Mucosa of rectum (tissue), 2 donors: ENCODE measurements around the gene C16orf95.
"Not testable (repeated sequence)": the region's sequence is repeated elsewhere in the genome, so short reads cannot be mapped to it uniquely, and the experiment has no call there.

Source experiments
- H3K27ac ChIP-seq, 2 donors: one replicate each; pipeline ENCODE4 v1.7.0; 2013; ENCODE audit warnings: inconsistent platforms in 2 of 2, low read depth in 2 of 2, low read length in 2 of 2
- H3K27me3 ChIP-seq, 2 donors: one replicate each; pipeline ENCODE4 v1.7.0; 2013; ENCODE audit warnings: low read length in 2 of 2; ENCODE audit not compliant: control insufficient read depth in 2 of 2, insufficient read depth in 2 of 2
- H3K36me3 ChIP-seq, 2 donors: one replicate each; pipeline ENCODE4 v1.7.0; 2013; ENCODE audit warnings: low read length in 2 of 2; ENCODE audit not compliant: control insufficient read depth in 2 of 2, insufficient read depth in 2 of 2
- H3K4me1 ChIP-seq, 2 donors: one replicate each; pipeline ENCODE4 v1.7.0; 2013; ENCODE audit warnings: low read length in 2 of 2, mild to moderate bottlenecking in 1 of 2; ENCODE audit not compliant: control insufficient read depth in 2 of 2, insufficient read depth in 2 of 2
- H3K4me3 ChIP-seq, 2 donors: one replicate each; pipeline ENCODE4 v1.7.0; 2013; ENCODE audit warnings: low read length in 2 of 2
- H3K9ac ChIP-seq, 2 donors: one replicate each; pipeline ENCODE4 v1.7.0; 2013; ENCODE audit warnings: low read length in 2 of 2, low read depth in 1 of 2, mild to moderate bottlenecking in 1 of 2
- H3K9me3 ChIP-seq, 2 donors: one replicate each; pipeline ENCODE4 v1.7.0; 2013; ENCODE audit warnings: low read length in 2 of 2; ENCODE audit not compliant: control insufficient read depth in 2 of 2
- donor health status: healthy.
- donor health status: Normal muscosa, but diverticular disease.

Gene C16orf95

DNA sequence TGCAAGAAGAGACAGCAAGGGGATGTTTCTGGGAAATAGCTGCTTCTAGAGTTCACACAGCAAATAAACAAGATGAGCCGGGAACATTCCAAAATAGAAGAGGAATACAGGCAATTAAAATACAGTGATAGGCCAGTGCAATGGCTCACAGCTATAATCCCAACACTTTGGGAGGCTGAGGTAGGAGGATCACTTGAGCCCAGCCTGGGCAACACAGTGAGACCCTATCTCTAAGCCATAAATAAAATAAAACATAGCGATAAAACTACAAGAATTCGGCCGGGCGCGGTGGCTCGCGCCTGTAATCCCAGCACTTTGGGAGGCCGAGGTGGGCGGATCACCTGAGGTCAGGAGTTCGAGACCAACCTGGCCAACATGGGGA lies 22.5 kb upstream of the C16orf95 start:
- H3K9ac ChIP-seq, H3K4me1 ChIP-seq, H3K4me3 ChIP-seq, H3K9me3 ChIP-seq, H3K27me3 ChIP-seq, H3K27ac ChIP-seq: not testable (repeated sequence)
- H3K36me3 ChIP-seq, result peaks cover 53 to 61% of the 10 kb centered on the region in 2 donors

DNA sequence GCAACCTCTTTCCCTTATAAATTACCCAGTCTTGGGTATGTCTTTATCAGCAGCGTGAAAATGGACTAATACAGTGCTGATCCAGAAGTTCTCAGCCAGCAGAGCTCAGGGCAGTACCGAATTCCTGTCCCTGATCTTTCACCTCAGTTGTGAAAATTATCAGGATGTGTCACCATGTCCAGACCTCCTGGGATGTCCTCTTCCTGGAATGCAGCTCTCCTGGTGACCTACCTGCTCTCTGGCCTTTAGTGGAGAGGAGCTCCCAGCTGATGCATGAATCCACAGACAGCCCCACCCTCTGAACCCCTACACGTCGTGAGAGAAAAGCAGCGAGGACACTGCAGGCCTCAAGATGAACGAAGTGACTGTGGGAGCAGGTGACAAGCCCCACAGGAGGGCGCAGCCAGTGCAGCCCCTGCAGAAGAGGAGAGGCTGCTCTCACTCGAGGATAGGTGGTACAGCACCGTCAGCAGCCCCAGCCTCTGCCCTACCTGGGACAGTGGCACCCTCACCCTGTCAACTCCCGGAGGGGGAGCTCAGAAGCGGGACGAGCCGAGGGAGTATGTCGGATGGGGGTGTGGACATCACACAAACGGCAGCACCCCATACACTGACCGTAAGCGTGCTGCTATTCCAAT lies 22.0 kb upstream of the C16orf95 start:
- H3K36me3 ChIP-seq, result peaks cover 58 to 66% of the 10 kb centered on the region in 2 donors
- no peak overlapping the region for H3K27ac ChIP-seq
- no peak overlapping the region for H3K9ac ChIP-seq
- no peaks in the 10 kb centered on the region for H3K9me3 ChIP-seq
- no peaks in the 10 kb centered on the region for H3K27me3 ChIP-seq
- no peaks in the 10 kb centered on the region for H3K4me1 ChIP-seq
- H3K4me3 ChIP-seq, result no peak overlapping the region

DNA sequence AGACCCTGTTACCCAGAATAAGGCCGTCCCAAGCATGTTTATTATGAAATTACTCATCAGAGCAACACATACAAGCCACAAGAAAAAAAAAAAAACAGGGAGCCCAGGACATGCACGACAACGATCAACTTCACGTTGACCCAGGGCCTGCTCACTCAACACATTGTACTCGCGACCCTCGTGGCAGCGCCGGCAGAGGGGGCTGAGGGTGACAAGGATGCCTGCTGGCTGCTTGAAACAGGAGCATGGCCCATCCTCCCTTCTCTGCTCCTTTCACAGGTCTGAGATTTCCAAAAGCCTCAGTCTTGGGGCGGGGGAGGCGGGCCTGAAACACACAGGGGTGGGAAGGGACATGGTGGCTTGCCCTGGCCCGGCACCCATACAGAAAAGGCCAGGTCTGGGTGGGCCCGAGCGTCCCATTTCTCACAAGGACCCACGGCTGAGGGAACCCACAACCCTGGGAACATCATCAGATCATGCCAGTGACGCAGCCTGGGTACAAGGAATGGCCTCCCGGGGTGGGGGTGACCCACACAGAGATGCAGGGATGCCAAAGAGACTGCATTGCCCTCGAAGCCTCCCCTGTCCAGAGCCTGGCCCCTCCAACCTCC lies 21.1 kb upstream of the C16orf95 start:
- H3K36me3 ChIP-seq, result peaks cover 62% of the 10 kb centered on the region in 2 donors
- H3K27me3 ChIP-seq, result no peaks in the 10 kb centered on the region

DNA sequence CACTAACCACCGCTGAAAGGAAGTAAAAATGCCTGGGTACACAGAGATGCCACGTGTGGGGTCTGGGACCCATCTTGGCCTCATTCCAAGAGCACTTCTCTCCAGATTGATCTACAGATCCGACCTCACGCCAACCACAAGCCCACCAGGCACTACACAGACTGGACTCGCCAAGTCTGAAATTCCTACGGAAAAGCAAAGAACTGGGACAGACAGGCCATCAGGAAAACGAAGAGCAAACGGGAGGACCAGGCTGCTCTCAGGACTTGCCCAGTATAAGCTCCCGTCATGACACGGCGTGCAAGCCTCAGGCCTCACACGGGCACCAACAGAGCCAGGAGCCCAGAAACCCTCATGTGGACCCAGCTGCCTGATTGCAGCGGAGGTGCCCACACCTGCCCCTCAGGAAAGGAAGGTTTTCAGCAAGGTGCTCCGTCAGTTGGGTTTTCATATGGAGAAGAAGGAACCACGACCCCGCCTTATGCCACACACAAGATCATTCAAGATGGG lies 20.1 kb upstream of the C16orf95 start:
- no peak overlapping the region for H3K9ac ChIP-seq
- no peaks in the 10 kb centered on the region for H3K4me1 ChIP-seq
- H3K9me3 ChIP-seq, result no peaks in the 10 kb centered on the region
- H3K36me3 ChIP-seq, result peaks cover 54 to 60% of the 10 kb centered on the region in 2 donors
- H3K27ac ChIP-seq, result no peak overlapping the region
- no peaks in the 10 kb centered on the region for H3K27me3 ChIP-seq
- H3K4me3 ChIP-seq, result no peak overlapping the region

More for the DNA sequence above, 21.1 kb upstream of the C16orf95 start:
- Histone ChIP-seq H3K4me3 (no peak overlapping the region), H3K9me3 (no peaks in the 10 kb centered on the region), H3K27ac (no peak overlapping the region), H3K4me1 (no peaks in the 10 kb centered on the region), H3K9ac (no peak overlapping the region)

DNA sequence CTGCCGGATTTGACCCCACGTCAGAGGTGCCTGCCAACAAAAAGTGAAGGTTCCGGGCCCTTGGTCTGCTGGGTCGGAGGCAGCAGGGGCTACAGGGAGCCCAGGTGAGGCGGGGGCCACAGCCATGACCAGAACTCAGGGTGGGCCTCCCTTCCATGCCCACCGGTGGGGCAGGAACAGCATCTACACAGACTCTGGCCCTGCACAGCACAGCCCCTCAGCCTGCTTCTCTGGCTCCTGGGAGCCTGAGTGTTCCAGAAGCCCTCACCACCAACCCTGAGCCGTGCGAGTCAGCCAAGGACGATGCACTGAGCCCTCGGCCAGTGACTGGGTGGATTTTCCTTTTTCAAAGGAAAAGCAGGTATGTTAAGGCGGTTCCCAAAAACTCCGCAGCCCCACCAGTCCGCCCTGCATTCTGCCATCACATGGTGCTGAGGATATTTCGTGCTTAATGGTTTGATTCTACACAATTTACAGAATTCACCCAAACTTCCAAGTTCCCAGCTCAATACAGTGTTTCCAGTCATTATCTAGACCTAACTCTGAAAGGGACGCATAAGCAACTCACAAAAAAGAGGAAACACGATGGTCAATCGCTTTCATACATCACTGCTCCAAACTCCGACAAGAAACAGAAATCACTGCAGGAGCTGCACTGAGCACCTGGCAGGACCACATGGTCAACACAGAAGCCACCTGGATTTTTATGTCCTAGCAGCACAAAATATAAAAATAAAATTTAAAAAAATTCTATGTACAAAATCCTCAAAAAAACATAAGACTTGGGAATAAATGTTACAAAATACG lies 19.4 kb upstream of the C16orf95 start:
- H3K27me3 ChIP-seq, result no peaks in the 10 kb centered on the region
- peaks cover 48 to 59% of the 10 kb centered on the region in 2 donors for H3K36me3 ChIP-seq
- H3K4me1 ChIP-seq, result no peaks in the 10 kb centered on the region
- no peak overlapping the region for H3K9ac ChIP-seq
- H3K9me3 ChIP-seq, result no peaks in the 10 kb centered on the region
- no peak overlapping the region for H3K27ac ChIP-seq
- H3K4me3 ChIP-seq, result no peak overlapping the region

DNA sequence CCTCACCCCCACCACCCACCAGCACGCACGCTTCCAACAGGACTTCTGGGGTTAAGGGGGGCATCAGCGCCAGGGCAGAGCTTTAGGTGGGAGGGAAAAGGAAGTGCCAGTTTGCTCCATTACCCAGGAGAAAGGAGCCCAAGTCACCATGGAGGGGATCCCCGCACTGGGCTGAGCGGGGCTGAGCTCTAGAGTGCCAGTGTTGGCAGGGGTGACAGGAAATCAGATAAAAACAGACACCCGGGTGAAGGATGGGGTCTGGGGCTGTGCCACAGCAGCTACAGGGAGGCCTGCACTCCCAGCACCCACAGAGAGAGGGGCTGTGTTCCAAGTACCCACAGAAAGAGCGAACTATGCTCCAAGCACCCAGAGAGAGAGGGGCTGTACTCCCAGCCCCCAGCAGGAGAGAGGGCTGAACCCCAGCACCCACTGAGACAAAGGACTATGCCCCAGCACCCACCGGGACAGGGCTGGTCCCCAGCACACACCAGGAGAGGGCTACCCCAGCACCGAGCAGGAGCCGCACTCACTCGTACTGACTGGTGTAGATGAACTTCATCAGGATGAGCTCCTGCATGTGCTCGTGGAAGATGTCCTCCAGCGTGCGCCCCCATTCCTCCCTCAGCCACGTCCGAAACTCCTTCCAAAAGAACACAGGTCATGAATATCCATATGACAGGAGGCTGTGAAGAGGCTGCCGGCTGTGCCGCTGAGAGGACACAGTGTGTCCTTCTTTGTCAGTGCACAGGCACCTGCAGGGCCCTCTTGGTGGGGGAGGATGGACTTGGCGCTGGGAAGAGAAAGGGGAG lies 18.6 kb upstream of the C16orf95 start:
- H3K9me3 ChIP-seq, result no peaks in the 10 kb centered on the region
- no peak overlapping the region for H3K9ac ChIP-seq
- H3K4me1 ChIP-seq, result no peaks in the 10 kb centered on the region
- no peak overlapping the region for H3K27ac ChIP-seq
- no peaks in the 10 kb centered on the region for H3K27me3 ChIP-seq
- peaks cover 54 to 60% of the 10 kb centered on the region in 2 donors for H3K36me3 ChIP-seq
- H3K4me3 ChIP-seq, result no peak overlapping the region

DNA sequence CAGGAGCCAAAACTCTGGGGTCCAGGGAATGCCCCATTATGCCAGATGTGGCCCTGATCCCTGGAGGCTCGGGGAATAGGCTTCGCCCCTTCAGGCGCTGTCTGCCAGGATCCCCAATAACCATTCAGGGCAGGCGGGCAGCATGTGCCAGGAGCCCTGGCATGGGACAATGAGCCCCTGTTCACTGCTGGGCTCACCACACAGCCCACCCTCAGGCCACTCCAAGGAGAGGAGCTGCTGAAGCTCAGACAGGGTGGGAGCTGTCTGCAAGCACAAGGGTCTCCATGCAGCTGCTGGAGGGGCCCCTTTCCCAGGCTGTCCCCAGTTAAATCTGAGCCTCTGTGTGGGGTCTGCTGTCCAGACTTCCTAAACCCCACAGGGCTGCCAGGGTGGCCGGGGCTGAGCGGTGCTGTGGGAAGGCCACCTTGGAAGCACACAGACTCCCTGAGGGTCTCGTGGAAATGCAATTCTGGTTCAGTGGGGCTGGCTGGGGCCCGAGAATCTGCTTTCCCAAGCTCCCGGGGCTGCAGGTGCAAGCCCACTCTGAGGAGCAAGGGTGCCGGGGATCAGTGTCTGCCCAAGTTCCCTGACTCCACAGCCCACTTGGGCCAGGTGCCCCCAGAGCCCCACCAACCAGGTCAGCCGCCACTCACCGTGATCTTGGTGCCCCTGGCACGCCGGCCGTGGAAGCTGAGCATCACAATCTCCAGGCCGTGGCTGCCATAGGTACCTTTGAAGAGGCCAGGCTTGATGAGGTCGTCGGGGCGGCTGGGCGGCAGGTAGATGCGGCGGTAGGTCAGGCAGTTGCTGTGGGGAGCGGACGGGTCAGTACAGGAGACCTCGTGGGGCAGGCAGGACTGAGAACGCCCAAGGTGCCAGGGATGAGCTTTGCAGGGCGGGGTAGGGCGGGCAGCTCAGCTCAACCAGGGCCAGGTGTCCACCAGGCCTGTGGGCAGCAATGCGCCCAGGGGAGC lies 17.7 kb upstream of the C16orf95 start:
- H3K27ac ChIP-seq, result no peak overlapping the region
- no peaks in the 10 kb centered on the region for H3K27me3 ChIP-seq
- H3K9me3 ChIP-seq, result no peaks in the 10 kb centered on the region
- peaks cover 63 to 69% of the 10 kb centered on the region in 2 donors for H3K36me3 ChIP-seq
- no peaks in the 10 kb centered on the region for H3K4me1 ChIP-seq
- H3K9ac ChIP-seq, result no peak overlapping the region
- no peak overlapping the region for H3K4me3 ChIP-seq

DNA sequence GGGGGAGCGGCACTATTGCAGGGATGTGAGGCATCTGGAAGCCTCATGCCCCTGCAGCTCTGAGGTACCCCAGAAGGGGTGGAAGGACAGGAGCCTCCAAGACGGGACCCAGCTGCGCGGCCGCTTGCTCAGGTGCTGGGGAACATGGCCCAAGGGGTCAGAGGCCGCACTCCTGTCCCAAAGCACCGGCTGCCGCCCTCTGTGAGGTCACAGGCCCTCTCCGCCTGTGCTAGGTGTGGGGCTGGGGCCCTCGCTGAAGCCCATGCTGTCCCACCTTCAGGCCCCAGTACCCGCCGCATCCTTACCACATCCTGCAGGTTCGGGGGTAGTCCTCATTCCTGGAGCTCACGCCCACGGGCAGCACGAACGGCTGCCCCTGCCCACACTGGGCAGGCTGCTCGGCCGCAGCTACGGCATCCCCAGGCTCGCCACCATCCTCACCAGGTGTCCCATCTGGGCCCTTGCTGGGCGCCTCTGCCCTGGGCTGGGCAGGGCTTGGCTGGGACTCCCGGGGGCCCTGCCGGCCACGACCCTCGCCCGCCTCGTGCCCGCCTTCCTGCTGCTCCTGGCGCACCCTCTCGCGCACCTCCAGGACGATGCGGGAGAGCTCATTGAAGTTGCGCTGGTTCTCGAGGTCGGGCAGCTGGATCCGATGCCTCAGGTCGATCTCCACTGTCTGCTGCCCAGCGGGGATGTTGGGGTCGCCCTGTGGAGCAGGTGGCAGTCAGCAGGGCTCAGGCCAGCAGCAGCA lies 16.6 kb upstream of the C16orf95 start:
- H3K27me3 ChIP-seq, result no peaks in the 10 kb centered on the region
- H3K36me3 ChIP-seq, result peaks cover 61 to 70% of the 10 kb centered on the region in 2 donors
- no peaks in the 10 kb centered on the region for H3K9me3 ChIP-seq
- H3K9ac ChIP-seq, result no peak overlapping the region
- no peaks in the 10 kb centered on the region for H3K4me1 ChIP-seq
- H3K4me3 ChIP-seq, result no peak overlapping the region
- no peak overlapping the region for H3K27ac ChIP-seq
